Spinal cord (tissue), 10 donors: Measurements from ENCODE around the gene UBTF. TPM values are rescaled to one million over a fixed set of nuclear protein-coding genes. Genes with fewer than 3 reads are reported as not detected.

ENCODE experiments used
- DNase-seq, 6 donors: peaks; one replicate each; pipeline versions ENCODE4 v3.0.0 to v3.0.0-alpha.2; 2013 to 2015; ENCODE audit warnings: low spot score in 6 of 6, low read depth in 4 of 6
- H3K27ac ChIP-seq: one replicate; pipeline ENCODE4 v1.5.1; 2013; ENCODE audit warnings: low read depth, low read length, control low read depth
- H3K27me3 ChIP-seq: one replicate; pipeline ENCODE4 v1.6.1; 2013; ENCODE audit warnings: low read length; ENCODE audit not compliant: control insufficient read depth, insufficient read depth
- H3K36me3 ChIP-seq: one replicate; pipeline ENCODE4 v1.6.1; 2013; ENCODE audit warnings: low read length; ENCODE audit not compliant: control insufficient read depth, insufficient read depth
- H3K4me1 ChIP-seq: one replicate; pipeline ENCODE4 v1.6.1; 2013; ENCODE audit warnings: low read length; ENCODE audit not compliant: control insufficient read depth, insufficient read depth
- H3K4me3 ChIP-seq: one replicate; pipeline ENCODE4 v1.5.1; 2013; ENCODE audit warnings: low read depth, low read length, control low read depth
- H3K9me3 ChIP-seq: one replicate; pipeline ENCODE4 v1.6.1; 2013; ENCODE audit warnings: low read length; ENCODE audit not compliant: control insufficient read depth, insufficient read depth
- WGBS: methylation state at CpG from one replicate; pipeline ENCODE4 v1.1.5; 2013; ENCODE audit warnings: missing lambda C conversion rate; ENCODE audit not compliant: insufficient coverage; 5-methylcytosine and 5-hydroxymethylcytosine counted together
- polyA plus RNA-seq, 2 donors: library from polyadenylated mRNA; unstranded; fragments of 120-200 nt; gene quantifications; one replicate each; pipeline ENCODE4 v1.2.1, GENCODE V29; 2013; ENCODE audit not compliant: insufficient read length in 2 of 2
- total RNA-seq, 2 donors: library from RNA; depleted of rRNA in 1 of 2; stranded (reverse); fragments of 120-200 nt in 1 of 2; fragments of >200 nt in 1 of 2; gene quantifications; one replicate each; pipeline versions ENCODE4 v1.2.3 to v1.2.4, GENCODE V29; 2013 to 2014
- donor health status: healthy.

The UBTF gene
- total and polyA plus RNA-seq, 4 donors = 48.6 to 127 (median 112) TPM

DNA sequence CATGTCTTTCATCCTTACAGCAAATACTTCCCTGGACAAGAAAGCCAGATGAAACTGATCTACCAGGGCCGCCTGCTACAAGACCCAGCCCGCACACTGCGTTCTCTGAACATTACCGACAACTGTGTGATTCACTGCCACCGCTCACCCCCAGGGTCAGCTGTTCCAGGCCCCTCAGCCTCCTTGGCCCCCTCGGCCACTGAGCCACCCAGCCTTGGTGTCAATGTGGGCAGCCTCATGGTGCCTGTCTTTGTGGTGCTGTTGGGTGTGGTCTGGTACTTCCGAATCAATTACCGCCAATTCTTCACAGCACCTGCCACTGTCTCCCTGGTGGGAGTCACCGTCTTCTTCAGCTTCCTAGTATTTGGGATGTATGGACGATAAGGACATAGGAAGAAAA, 29.0 kb downstream of the UBTF start:
- H3K27ac ChIP-seq = no peak overlapping the region
- 75% methylated on average over 6 of the region's 10 CpGs for WGBS
- H3K4me3 ChIP-seq = no peak overlapping the region
- peaks cover 17% of the 10 kb centered on the region for H3K4me1 ChIP-seq
- no peaks in the 10 kb centered on the region for H3K9me3 ChIP-seq
- DNase-seq = no peak
- H3K36me3 ChIP-seq = peaks cover 67% of the 10 kb centered on the region
- H3K27me3 ChIP-seq = no peaks in the 10 kb centered on the region

DNA sequence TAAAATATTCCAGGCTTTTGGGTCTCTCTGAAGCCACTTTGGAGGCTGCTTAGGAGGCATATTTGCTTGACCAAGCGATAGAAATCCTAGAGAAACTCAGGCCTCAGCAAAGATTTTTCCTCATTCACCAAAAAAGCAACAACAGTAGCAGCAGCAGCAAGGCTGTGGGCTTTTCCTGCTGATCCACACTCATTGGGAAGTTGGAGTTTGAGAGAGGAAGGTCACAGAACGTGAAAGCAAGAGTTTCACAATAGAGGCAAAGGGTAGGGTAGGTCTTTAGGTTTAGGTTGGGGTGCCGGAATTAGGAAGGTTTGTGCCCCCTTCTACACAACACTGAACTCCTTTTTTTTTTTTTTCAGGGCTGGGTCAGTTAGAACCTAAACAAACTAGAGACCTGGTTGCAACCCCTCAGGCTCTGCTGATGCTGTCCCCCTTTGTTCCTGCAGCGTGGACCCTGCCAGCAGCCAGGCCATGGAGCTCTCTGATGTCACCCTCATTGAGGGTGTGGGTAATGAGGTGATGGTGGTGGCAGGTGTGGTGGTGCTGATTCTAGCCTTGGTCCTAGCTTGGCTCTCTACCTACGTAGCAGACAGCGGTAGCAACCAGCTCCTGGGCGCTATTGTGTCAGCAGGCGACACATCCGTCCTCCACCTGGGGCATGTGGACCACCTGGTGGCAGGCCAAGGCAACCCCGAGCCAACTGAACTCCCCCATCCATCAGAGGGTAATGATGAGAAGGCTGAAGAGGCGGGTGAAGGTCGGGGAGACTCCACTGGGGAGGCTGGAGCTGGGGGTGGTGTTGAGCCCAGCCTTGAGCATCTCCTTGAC, 30.7 kb downstream of the UBTF start:
- Histone ChIP-seq H3K36me3 (peaks cover 50% of the 10 kb centered on the region), H3K9me3 (no peaks in the 10 kb centered on the region), H3K4me1 (peaks cover 21% of the 10 kb centered on the region), H3K27ac (no peak overlapping the region), H3K27me3 (no peaks in the 10 kb centered on the region), H3K4me3 (no peak overlapping the region)
- no peak for DNase-seq
- 100% methylated on average over 1 of the region's 12 CpGs for WGBS

DNA sequence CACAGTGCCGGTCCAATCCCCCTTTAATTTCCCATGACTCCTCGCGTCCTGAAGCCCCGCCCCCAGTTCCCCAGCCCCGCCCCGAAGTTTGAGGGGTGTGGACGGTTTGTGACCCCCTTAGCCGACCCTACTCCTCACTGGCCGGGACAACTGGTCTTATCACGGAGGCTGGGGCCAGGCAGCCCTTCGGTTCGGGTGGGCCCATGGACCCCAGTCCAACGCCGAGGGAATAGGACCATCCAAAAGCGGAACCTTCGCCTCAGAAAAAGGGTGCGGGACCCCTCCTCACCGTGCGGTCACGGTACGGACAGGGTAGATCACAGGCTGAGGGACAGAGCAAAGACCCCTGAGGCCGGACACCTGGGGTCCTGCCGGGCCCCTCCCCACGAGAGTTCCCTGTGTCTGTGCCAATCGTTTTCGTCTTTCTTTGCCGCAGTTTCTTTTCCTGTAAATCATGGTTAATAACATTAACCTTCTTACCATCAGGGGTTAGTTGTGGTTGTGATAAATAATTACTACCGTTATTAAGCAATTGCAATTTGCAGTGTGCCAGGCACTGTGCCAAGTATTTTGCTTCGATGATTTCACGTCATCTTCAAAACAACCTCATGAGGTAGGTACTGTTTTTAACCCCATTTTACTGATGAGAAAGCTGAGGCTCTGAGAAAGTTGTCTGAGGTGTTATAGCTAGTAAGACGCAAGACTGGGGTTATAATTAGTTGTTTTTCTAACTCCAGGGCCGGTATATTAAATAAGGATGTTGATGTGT, 32.2 kb downstream of the UBTF start:
- WGBS = 7% methylated on average over 16 of the region's 32 CpGs
- peaks cover 21% of the 10 kb centered on the region for H3K4me1 ChIP-seq
- H3K4me3 ChIP-seq = peak overlapping the region; percentile 99
- H3K27ac ChIP-seq = peak overlapping the region; percentile 95
- no peaks in the 10 kb centered on the region for H3K27me3 ChIP-seq
- H3K9me3 ChIP-seq = no peaks in the 10 kb centered on the region
- peaks cover 42% of the 10 kb centered on the region for H3K36me3 ChIP-seq
- DNase-seq = peak in 1 of 6 donors; percentile 38

DNA sequence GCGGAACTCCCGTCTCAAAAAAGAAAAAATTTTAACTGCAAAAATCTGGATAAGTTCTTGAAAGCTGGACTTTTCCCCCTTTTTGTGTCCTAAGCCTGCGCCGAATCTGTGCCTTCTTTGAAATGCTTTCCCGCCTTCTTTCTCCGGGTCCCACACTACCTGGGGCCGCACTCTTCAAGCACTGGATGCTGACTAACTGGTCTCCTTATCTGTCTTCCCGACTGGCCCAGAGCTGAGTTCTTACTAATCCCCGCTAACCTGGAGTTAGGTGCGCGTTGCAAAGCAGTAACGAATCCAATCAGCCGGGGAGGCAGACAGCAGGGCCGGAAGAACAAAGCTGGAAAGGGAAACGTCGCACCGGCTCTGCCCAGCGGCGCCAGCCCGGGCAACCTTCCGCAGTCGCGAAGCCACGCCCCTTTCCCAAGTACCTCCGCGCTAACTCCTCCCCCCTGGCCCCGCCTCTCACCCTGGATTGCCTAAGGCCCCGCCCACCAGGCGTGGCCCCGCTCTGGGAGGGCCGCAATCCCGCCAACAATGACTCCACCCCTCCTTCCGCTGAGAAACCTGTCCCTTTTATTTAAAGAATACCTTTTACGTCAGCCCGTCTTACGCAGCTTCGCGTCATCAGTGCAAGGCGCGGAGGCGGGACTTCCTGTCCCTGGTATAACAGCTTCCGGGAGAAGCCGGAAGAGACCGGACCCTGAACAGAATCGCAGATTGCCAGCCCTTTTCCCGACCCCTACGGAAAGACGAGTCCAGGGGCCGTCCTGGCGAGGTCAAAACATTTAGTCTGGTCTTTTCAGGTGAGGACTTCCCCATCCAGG, 33.0 kb downstream of the UBTF start, which contains the start of gene TMUB2:
TSS of gene TMUB2 (plus strand) at position 666 of the 824 bp plus-strand sequence. CDS start 737 bp downstream, outside the sequence.
- Histone ChIP-seq H3K27ac (peak within 1 kb of the TSS; percentile 95), H3K9me3 (no peaks in the 10 kb centered on the region), H3K4me3 (peak within 1 kb of the TSS; percentile 99), H3K36me3 (peaks cover 42% of the 10 kb centered on the region), H3K27me3 (no peaks in the 10 kb centered on the region), H3K4me1 (peaks cover 21% of the 10 kb centered on the region)
- 0% methylated on average over 50 of the region's 50 CpGs for WGBS
- peak; percentile 95 to 100 (median 98) for DNase-seq

DNA sequence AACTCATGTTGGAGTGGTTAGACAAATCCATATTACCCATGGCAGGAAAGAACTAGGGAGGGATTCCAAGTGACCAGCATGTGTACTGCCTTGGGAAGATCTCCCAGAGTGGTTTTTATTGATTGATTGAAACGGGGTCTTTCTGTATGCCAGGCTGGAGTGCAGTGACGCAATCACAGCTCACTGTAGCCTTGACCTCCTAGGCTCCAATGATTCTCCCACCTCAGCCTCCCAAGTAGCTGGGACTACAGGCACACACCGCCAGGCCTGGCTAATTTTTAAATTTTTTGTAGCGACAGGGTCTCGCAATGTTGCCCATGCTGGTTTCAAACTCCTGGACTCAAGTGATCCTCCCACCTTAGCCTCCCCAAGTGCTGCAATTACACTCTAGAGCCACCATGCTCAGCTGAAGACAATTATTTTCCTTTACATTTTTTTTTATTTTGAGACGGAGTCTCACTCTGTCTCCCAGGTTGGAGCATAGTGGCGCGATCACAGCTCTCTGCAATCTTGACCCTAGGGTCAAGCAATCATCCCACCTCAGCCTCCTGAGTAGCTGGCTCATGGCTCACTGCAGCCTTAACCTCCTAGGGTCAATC, 35.2 kb downstream of the UBTF start:
- no peak overlapping the region for H3K27ac ChIP-seq
- peaks cover 25% of the 10 kb centered on the region for H3K36me3 ChIP-seq
- H3K9me3 ChIP-seq = no peaks in the 10 kb centered on the region
- no peak overlapping the region for H3K4me3 ChIP-seq
- WGBS = 95% methylated on average over 7 of the region's 8 CpGs
- peaks cover 21% of the 10 kb centered on the region for H3K4me1 ChIP-seq
- DNase-seq = no peak
- H3K27me3 ChIP-seq = no peaks in the 10 kb centered on the region

DNA sequence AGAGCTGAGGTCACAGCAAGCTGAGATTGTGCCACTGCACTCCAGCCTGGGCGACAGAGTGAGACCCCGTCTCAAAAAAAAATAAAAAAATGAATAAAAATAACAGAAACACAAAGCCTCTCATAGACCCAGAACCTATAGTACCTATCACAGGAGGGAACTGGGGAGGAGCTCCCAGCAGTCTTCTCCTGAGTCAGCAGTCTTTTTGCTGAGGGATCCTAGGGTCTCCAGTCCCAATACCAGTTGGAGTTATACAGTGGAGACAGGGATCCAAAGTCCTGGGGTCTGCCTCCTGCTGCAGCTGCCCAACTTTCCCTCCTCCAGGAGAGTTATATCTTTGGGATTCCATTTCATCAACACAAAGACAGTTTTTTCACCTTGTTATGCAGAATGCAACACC, 36.5 kb downstream of the UBTF start:
- no CpG with 5 or more reads among the region's 2 CpGs for WGBS
- H3K27ac ChIP-seq = no peak overlapping the region
- H3K9me3 ChIP-seq = no peaks in the 10 kb centered on the region
- H3K36me3 ChIP-seq = peaks cover 31% of the 10 kb centered on the region
- no peak overlapping the region for H3K4me3 ChIP-seq
- no peak for DNase-seq
- no peaks in the 10 kb centered on the region for H3K27me3 ChIP-seq
- peaks cover 17% of the 10 kb centered on the region for H3K4me1 ChIP-seq

DNA sequence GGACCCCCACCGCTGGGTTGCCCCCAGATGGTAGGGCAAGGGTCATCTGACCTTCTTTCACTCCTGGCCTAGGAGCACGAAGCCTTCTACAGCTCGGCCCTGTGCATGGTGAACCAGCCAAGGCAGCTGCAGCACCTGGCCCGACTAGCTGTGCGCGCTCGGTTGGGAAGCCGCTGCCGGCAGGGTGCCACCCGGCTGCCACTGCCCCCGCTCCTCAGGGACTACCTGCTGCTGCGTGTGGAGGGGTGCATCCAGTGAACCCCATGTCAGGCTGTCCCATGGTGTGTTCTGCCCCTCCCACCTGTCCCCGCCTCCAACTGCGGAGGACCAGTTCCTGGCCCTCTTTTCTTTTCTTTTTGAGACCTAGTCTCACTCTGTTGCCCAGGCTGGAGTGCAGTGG, 41.3 kb downstream of the UBTF start:
- no peak overlapping the region for H3K4me3 ChIP-seq
- no peak overlapping the region for H3K27ac ChIP-seq
- peaks cover 53% of the 10 kb centered on the region for H3K36me3 ChIP-seq
- no peaks in the 10 kb centered on the region for H3K27me3 ChIP-seq
- DNase-seq = no peak
- no peaks in the 10 kb centered on the region for H3K4me1 ChIP-seq
- 91% methylated on average over 13 of the region's 14 CpGs for WGBS
- H3K9me3 ChIP-seq = no peaks in the 10 kb centered on the region

DNA sequence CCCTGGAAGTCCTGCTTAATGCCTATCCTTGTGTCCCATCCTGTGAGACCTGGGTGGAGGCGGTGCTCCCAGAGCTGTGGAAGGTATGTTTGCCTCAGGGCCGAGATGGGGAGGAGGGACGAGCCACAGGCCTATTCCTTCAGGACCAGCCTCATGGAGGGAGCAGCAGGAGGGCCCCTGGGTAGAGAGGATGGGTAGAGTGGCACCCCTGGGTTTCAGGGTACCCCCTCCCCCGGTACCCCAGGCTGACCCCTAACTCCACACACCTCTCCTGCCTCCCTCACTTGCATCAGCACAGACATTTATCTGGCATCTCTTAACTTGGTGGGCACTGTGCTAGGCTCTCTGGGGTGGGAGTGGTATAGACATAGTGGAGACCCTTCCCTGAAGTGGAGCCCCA, 41.8 kb downstream of the UBTF start:
- Histone ChIP-seq H3K4me3 (no peak overlapping the region), H3K9me3 (no peaks in the 10 kb centered on the region), H3K4me1 (no peaks in the 10 kb centered on the region), H3K36me3 (peaks cover 49% of the 10 kb centered on the region), H3K27me3 (no peaks in the 10 kb centered on the region), H3K27ac (no peak overlapping the region)
- WGBS = 100% methylated on average over 1 of the region's 4 CpGs
- no peak for DNase-seq
